EL (cell line): ENCODE data around the gene DDIT4.
"Not testable (repeated sequence)": the region's sequence is repeated elsewhere in the genome, so short reads cannot be mapped to it uniquely, and the experiment has no call there.

ENCODE experiments used
- DNase-seq: peaks from one replicate; pipeline ENCODE4 v3.0.0-alpha.2; 2016

Gene DDIT4, protein sequence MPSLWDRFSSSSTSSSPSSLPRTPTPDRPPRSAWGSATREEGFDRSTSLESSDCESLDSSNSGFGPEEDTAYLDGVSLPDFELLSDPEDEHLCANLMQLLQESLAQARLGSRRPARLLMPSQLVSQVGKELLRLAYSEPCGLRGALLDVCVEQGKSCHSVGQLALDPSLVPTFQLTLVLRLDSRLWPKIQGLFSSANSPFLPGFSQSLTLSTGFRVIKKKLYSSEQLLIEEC

DNA sequence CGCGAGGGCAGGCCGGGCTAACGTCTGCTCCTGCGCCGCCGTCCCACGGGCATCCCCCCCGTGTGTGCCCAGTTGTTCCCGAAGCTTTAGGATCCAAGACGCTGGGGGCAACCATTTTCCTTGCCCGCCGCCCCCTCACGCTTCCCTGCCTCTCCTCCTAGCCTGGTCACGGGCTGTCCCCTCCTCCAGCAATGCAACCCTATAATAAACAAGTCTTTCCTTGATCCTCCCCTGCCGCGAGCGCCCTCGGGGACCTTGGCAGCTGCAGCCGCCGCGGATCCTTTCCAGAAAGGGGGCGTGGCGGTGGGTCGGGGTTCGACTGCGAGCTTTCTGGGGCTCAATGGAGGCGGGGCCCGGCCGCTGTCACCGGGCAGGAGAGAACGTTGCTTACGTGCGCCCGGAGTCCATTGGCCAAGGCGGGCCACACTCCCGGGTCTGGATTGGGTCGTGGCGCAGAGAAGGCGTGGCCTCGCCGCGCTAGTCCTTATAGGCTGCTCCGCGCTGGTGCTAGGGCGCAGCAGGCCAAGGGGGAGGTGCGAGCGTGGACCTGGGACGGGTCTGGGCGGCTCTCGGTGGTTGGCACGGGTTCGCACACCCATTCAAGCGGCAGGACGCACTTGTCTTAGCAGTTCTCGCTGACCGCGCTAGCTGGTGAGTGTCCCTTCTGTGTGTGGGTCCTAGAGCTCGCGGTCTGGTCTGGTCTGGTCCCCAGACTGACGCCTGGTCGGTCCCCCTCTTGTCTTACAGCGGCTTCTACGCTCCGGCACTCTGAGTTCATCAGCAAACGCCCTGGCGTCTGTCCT lies at the start of gene DDIT4:
DDIT4 (plus strand) TSS at position 515 of the 803 bp plus-strand sequence. CDS start 293 bp downstream, outside the sequence.
- DNase-seq: peak; percentile 100

DNA sequence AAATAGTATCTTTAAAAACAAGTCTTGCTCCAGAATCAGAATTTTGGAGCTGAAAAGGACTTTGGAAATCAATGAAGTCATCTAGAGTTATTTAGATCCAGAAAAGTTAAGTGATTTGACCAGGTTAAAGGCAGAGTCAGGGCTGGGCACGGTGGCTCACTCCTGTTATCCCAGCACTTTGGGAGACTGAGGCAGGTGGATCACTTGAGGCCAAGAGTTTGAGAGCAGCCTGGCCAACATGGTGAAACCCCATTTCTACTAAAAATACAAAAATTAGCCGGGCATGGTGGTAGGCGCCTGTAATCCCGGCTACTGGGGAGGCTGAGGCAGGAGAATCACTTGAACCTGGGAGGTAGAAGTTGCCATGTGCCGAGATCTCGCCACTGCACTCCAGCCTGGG lies 49.5 kb upstream of the DDIT4 start:
- DNase-seq: not testable (repeated sequence)

DNA sequence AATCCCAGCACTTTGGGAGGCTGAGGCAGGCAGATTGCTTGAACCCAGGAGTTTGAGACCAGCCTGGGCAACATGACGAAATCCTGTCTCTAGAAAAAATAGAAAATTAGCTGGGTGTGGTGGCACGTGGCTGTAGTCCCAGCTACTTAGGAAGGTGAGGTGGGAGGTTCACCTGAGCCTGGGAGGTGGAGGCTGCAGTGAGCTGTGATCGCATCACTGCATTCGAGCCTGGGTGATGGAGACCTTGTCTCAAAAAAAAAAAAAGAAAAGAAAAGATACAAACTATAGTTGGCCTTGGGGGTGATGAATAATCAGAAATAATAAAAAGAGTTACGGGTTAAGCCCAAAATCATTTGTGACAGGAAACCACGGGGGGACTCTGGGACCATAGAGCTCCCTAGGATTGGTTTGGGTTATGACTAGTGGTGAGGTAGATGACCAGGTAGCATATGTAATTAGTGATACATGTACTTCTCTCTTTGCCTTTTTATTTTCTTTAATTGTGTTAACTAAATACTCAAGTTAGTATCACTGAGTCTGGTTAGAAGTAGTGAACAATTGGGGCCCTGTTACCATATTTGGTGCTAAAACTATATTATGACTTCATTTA lies 47.2 kb upstream of the DDIT4 start:
- no peak for DNase-seq

DNA sequence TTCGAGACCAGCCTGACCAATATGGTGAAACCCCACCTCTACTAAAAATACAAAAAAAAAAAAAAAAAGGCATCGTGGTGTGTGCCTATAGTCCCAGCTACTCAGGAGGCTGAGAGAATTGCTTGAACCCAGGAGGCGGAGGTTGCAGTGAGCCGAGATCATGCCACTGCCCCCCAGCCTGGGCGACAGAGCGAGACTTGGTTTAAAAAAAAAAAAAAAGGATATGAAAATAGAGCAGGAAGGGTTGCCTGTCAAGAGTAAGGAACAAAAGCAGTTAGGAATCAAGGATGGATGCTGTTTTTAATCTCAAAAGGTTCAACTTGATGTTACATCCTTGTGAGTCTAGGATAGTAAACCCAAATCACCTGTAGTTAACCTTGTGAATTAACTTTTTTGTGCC lies 45.9 kb upstream of the DDIT4 start:
- DNase-seq: no peak

DNA sequence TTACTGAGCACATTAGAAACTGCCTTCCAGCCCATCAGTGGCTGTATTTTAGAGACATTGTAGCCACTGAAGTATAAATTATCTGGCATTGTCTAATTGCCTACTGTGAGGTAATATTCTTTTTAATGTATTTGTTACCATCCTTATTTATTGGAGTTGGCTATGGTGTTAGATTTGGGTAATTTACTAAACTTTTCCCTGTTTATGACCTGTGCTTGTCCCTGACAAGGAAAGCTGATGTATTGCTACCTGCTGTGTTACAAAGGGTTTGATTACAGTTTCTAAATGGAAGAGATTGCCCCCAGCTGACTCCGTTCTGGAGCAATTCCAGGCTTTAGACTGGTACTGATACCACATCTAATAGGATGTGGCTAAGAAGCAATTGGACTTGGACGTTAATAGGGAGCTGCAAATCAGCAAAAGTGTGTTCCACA lies 45.4 kb upstream of the DDIT4 start:
- no peak for DNase-seq

DNA sequence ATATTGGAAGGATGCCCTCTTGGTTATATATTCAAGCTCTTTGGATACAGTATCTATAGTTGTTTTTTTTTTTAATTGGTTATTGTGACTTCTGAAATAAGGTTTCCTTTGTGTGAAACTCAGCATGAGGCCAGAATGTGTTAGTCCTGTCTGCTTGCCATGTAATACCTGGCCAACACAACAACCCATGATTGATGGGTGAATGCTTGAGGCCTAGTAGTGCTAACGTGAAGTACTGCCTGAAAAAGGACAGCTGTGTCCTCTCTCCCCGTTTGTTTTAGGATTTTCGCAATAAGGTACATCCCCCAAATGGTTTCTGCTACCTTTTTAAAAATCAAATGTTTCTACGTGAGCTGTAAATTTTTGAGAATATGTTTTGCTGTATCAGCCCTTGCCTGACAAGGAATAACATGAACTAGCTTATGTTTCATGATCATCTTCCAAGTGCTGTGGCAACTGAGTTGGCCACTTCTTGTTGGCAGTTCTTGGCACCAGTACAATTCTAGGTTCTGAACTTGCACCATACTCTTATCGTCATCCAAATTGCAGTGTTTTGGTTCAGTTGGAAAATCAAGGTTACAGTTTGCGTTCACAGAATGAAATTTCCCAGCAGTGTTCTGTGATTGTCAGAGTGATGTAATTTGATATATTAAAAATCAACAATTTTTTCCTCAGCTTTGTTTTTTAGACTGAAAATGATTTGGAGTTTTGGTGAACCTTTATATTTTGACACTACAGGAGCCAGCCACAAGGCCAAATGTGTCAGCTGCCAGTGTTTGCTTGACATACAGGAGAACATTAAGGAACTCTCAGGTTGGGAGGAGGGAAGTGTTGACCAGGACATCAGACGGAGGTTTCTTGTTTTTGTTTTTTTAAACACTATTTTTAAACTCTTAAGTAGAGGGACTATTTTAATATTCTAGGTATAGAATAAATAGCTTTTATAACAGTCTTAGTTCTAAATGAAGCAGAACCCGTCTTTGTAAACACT lies 44.2 kb upstream of the DDIT4 start:
- no peak for DNase-seq

DNA sequence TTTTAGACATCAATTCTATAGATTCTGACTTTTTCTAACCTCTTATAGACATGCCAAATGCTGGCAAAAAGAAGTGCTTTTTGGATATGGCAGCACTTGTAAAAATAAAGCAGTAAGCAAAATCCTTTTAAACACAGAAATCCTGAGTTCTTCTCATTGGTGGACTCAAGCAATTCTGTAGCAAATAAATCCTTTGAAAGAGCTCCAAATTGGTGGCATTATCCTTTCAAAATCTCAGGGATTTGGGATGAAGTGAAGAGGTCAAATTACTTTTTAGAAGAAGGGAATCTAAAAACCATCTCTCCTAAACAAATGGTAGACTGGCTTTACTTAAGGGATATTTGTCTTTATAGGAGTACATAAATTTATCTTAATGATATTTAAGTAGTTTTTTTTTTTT lies 40.1 kb upstream of the DDIT4 start:
- DNase-seq: no peak

DNA sequence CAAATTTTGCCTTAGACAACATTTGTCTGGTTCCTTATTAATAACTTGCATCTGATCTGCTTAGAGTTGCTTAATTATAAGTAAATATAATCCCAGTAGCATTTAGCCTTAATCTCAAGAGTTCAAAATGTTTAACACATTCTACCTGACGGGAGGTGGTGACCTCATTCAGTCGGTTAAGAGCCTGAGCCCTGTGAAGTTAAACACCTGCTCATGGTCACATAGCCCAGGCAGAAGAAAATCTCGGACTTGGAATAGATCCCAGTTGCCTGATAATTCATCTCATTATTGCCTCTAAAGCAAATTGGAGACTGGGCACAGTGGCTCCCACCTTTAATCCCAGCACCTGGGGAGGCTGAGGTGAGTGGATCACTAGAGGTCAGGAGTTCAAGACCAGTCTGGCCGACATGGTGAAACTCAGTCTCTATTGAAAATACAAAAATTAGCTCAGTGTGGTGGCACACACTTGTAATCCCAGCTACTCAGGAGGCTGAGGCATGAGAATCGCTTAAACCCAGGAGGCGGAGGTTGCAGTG lies 39.1 kb upstream of the DDIT4 start:
- DNase-seq: no peak

DNA sequence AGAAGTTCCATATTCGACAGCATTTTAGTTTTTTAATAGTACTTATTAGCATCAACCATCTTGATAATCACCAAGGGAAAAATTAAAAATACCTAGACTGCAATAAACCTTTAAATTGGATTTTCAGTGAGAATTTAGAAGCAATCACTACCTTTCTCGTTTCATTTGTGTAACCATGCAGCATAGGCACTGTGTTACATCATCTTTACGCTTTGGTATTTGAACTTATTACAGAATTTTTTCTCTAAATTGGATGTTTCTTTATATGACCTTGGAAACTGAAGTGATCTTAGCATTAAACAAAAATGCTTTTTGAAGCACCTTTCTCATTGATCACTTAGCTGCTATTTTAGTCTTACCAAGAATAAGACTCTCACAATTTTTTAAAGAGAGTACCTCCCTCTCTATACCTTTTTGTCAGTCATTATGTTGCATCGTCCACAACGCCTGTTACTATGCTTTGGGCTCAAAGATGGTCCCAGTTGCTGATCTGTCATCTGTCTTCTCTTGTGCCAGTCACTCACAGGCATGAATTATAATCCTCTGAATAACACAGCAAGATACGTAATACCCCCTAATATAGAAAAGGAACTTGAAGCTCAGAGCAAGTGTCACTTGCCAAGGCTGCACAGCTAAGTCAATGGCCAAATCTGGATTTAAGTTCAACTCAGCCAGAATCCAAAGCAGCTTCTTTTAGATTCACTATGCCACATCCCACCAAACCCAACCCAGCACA lies 38.0 kb upstream of the DDIT4 start:
- no peak for DNase-seq

DNA sequence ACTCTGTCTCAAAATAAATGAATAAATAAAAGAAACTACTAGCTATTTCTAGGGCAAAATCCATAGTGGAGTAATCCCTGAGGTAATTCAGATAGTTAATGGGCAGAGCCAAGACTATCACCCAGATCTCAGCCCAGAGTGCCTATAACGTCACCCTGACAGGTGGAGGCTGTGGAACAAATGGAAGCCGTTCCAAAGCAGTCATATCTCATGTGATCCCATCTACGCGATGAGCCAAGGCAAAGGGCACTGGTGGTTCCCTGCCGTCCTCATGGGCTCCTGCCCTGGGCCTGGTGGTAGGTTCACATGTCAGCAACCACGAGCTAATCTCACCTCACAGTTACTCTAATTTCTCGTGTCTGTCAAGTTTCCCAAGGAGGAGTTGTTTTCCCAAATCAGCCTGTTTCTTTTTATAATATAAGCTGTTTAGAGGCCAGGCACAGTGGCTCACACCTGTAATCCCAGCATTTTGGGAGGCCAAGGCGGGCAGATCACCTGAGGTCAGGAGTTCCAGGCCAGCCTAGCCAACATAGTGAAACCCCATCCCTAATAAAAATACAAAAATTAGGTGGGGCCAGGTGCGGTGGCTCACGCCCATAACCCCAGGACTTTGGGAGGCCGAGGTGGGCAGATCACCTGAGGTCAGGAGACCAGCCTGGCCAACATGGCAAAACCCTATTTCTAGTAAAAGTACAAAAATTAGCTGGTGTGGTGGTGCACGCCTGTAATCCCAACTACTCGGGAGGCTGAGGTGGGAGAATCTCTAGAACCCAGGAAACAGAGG lies 35.1 kb upstream of the DDIT4 start:
- no peak for DNase-seq

DNA sequence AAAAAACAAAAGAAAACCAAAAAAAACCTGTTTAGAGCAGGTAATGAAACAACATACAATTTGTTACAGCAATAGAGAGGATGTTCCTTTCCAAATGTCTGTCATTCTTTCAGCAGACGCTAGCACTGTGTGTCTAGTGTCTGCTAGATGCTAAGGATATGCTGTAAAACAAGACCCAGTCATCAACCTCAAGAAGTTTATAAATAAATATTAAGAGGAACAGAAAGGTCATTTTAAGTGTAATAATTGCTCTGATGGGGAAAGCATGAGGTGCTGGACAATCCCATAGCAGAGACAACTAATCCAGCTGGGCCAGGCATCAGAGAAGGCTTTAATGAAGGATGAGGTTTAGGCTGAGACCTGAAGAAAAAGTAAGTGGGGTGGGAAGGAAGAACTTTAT lies 34.3 kb upstream of the DDIT4 start:
- DNase-seq: no peak

DNA sequence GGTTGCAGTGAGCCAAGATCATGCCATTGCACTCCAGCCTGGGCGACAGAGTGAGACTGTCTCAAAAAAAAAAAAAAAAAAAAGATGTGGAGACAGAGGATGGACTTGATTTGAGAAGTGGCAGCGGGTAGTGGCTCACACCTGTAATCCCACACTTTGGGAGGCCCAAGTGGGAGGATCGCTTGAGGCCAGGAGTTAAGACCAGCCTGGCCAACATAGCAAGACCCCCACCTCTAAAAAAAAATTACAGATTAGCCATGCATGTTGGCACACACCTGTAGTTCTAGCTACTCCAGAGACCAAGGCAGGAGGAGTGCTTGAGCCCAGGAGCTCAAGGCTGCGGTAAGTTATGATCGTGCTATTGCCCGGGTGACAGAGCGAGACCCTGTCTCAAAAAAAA lies 33.4 kb upstream of the DDIT4 start:
- no peak for DNase-seq

DNA sequence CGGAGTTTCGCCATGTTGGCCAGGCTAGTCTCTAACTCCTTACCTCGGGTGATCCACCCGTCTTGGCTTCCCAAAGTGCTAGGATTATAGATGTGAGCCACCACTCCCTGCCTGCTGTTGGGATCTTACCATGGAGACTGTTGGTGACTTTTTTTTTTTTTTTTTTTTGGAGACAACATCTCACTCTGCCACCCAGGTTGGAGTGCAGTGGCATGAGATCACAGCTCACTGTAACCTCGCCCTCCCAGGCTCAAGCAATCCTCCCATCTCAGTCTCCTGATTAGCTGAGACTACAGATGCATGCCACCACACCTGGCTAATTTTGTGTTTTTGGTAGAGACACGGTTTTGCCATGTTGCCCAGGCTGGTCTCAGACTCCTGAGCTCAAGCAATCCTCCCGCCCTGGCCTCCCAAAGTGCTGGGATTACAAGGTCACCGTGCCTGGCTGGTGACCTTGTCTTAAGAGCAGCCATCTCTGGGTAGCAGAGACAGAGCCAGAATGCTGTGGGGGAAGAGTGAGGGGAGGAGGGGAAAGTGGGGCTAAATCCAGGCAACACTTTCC lies 32.0 kb upstream of the DDIT4 start:
- no peak for DNase-seq

DNA sequence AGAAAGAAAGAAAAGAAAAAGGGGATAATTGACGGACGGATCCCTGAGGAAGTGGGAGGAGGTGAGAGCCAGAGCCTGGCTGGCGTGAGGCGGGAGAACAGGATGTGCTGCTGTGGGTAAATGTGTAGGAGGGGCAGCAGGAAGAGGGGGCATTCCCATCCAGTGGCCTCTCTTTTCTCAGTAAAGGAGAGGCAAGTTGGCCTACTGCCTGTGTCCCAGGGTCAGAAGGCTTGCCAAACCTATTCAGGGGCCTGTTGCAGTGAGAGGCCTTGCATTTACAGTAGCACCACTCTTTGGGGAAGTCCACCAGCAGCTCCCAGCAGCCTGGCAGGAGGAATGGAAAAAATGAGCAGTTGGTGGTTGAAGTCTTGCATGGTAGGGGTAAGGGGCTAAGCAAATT lies 31.0 kb upstream of the DDIT4 start:
- no peak for DNase-seq

DNA sequence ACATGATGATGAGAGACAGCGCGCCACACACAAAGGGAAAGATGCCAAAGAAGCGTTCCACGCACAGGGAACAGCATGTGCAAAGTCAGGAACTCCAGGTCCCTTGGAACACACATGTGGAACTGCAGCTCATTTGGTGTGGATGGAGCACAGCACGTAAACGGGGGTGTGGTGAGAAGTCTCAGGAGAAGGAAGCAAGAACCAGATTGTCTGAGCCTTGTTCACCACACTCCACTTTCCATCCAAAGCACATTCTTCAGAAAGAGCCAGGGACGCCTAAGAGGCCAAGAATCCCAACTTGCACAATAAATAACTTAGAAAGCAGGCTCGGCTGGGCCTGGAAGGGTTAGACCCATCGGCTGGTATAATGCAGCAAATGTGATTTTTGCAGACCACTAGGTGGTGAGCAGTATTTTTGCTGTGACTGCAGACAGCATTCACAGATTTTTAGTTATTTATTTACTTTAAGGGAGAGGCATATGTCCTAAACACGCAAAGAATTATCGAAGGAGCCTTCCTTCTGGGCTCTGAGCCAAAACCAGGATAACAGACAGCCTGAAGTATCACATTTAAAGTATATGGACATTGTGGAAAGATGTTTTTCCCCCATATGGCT lies 29.8 kb upstream of the DDIT4 start:
- DNase-seq: peak; percentile 88

DNA sequence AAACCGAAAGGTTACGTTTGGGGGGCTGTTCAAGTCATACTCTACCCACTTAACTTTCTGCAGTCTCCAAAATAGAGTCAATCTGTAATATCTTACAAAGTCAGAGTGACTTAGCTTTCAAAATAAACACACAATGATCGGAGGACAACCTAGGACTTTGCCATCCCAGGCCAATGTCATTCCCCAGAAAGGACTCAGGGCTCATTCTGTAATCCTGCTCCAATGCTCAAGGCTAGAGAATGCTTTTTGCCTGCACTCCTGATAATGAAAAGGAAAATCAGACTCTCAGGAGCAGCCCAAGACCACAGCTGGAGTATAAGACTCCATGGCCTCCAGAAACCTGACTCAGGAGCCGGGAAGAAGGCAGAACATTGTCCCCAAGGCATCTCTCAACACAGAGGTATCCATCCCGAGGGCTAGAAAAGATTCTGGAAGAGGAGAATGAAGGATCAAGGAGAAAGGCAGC lies 29.1 kb upstream of the DDIT4 start:
- DNase-seq: no peak

DNA sequence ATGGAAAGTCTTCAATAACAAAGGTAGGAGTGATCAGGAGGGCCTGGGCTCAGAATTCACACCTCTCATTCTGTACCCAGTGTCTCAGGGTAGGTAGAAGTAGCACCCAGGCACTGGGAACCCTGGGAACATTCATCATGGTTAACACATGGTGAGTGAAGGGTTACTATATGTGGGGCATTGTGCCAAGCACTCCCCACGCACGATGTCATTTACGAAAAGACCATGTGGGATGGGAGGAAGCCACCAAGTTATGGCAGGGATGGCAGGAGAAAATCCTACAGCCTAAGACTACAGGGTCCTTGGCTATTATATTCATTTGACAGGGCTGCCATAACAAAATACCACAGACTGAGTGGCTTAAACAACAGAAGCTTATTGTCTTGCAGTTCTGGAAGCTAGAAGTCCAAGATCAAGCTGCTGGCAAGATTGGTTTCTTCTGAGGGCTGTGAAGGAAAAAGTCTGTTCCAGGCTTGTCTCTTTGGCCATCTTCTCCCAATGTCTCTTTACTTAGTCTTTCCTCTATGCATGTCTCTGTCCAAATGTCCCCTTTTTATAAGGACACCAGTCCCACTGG lies 27.7 kb upstream of the DDIT4 start:
- no peak for DNase-seq

DNA sequence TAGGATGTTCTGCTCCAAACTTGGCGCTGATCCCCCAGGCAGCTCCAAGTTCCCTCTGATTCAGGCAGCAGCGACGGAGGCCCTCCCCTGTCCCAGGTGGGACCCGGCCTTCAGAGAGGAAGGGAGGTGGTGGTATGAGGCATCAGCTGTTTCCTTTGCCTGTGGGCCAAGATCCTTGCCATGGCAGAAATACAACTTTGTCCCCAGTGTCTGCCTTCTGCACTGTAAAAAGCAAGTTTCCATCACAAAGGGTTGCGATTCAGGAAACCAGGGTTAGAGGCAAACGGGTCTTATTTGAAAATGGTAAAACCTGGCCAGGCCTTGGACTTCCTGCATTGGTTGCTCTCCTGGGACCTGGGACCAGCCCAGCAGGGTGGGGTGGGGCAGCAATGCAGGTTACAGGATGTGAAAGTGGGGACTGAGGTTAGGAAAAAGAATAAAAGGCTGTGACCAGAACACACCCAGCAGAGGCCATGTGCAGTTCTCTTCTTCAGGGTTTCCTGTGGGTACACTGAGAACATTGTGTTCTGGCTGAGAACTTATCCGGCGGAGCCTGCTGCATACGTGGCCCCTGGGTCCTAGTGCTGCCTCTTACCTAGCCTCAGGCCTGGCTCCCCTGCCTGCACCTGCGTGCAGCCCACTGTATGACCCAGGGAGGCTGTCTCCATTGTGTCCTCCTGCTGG lies 25.1 kb upstream of the DDIT4 start:
- no peak for DNase-seq
